Measurements from ENCODE around the gene THOC7. TPM values are rescaled to one million over a fixed set of nuclear protein-coding genes. Genes with fewer than 3 reads are reported as not detected.

Gene THOC7
- total RNA-seq, 1 experiment from 2014 or later: 67.3 TPM

DNA sequence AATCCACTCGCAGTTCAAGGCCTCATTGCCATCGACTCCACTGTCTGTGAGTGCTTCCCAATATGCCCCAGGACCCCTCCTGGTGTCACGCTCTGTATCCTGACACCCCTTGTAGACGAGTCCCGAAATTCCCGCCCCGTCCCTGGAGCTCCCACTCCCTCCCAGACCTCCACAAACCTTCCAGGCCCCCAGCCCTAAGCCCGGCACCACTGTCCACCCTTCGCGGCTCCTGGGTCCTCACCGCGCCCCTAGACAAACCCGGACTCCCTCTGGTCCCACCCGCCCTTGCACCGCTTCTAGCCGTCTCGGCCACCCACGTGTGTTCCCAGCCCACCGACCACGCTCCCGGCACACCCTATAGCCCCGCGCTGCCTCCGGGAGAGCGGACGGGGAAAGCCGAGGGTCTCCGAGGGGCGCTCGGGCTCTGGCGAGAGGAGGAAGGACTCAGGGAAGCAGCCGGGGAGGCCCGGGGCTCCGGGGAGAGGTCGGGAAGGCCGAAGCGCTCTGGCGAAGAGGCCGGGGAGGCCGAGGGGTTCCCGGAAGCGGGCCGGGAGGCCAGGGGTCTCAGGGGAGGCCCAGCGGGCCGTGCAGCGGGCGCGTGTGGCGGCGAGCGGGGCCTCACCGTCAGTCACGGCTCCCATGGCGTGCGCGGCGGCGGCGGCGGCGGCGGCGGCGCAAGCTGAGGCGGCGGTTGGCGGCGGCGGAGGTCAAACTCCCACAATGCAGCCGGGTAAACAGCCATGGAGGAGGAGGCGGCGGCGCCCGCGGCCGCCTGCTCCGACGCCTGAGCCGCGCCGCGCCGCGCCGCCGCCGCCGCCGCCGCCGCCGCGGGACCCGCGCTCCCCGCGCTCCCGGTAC lies at the start of gene THOC7, which contains the start of gene ATXN7 (continued):
- TF ChIP-seq, protein P1, sequence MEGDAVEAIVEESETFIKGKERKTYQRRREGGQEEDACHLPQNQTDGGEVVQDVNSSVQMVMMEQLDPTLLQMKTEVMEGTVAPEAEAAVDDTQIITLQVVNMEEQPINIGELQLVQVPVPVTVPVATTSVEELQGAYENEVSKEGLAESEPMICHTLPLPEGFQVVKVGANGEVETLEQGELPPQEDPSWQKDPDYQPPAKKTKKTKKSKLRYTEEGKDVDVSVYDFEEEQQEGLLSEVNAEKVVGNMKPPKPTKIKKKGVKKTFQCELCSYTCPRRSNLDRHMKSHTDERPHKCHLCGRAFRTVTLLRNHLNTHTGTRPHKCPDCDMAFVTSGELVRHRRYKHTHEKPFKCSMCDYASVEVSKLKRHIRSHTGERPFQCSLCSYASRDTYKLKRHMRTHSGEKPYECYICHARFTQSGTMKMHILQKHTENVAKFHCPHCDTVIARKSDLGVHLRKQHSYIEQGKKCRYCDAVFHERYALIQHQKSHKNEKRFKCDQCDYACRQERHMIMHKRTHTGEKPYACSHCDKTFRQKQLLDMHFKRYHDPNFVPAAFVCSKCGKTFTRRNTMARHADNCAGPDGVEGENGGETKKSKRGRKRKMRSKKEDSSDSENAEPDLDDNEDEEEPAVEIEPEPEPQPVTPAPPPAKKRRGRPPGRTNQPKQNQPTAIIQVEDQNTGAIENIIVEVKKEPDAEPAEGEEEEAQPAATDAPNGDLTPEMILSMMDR (IDR thresholded peaks at IDR 0.05 in 2 of 3, conservative IDR thresholded peaks at IDR 0.05 in 1 of 3; ENCODE audit: borderline replicate concordance in 1 of 3, insufficient read depth in 1 of 3, low read depth in 2 of 3, low read length in 2 of 3): no peak
- no peak for TF ChIP-seq SRF (IDR thresholded peaks at IDR 0.05; ENCODE audit: low read depth)
- no peak for TF ChIP-seq JUND (IDR thresholded peaks at IDR 0.05)
- no peak for TF ChIP-seq EZH2phosphoT487 (IDR thresholded peaks at IDR 0.05; ENCODE audit: borderline replicate concordance)
- TF ChIP-seq CEBPB (IDR thresholded peaks at IDR 0.05; ENCODE audit: low read depth): no peak
- no peak for TF ChIP-seq EZH2 (IDR thresholded peaks at IDR 0.05)

DNA sequence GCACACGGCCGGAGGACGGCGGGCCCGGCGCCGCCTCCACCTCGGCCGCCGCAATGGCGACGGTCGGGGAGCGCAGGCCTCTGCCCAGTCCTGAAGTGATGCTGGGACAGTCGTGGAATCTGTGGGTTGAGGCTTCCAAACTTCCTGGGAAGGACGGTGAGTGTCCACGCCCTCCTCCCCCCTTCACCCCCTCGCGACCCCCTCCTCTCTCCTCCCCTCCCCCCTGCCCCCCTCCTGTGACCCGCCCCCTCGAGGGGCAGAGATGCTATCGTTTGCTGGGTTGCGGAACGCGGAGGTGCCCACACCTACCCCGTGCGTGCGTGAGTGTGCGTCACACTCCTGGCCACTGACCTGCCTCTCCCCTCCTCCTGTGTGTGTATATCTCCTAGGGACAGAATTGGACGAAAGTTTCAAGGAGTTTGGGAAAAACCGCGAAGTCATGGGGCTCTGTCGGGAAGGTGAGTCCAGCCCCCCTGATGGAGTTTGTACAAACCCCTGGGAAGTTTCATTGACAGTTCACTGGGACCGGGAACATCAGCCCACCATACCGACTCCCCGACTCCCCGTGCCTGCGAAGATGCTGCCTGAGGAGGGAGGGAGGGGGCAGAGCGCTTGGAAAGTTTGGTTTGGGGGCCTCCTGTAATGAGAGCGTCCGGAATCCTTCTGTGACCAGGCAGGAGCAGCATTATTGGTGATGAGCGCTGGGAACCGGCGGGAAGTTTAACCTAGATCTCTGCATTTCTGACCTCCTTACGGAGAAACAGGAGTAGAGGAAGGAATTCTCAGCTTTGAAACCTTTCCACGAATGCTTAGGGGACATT lies 49.4 kb upstream of the THOC7 start:
- BruUV-seq (replicated peaks): no TSS peak
- POLR2A ChIA-PET: no interaction called here
- peak; percentile 32 for DNase-seq (ENCODE audit: low read depth, low spot score)

More for the DNA sequence above, 49.4 kb upstream of the THOC7 start:
- peak overlapping the region; percentile 91 for H3K27ac ChIP-seq (ENCODE audit: low read depth, low read length)
- H3K4me3 ChIP-seq (replicated peaks in 1 of 2; ENCODE audit: low read depth in 1 of 2, low read length in 2 of 2): peak overlapping the region; percentile 58 to 74
- no peaks in the 10 kb centered on the region for H3K9me2 ChIP-seq (ENCODE audit: insufficient read depth)
- ATAC-seq: peak; percentile 70
- intact Hi-C loops (cut with micrococcal nuclease): loop anchor here (5.0 kb wide), 1 partner anchor 51 kb away; the partner anchor contains the start of genes ATXN7 and THOC7
- peaks cover 50% of the 10 kb centered on the region for H3K79me2 ChIP-seq (ENCODE audit: insufficient read depth, low read length)
- no peaks in the 10 kb centered on the region for H3K27me3 ChIP-seq (ENCODE audit: insufficient read depth, low read length)
- no peaks in the 10 kb centered on the region for H3K9me3 ChIP-seq (ENCODE audit: control insufficient read depth in 1 of 2, insufficient read depth in 1 of 2, low read depth in 1 of 2, low read length in 2 of 2)
- H3K9ac ChIP-seq (ENCODE audit: low read length): peak overlapping the region; percentile 79
- peaks cover 5 to 6% of the 10 kb centered on the region in 2 experiments; a peak in 2 of 4 replicates for H3K36me3 ChIP-seq (ENCODE audit: control insufficient read depth in 1 of 2, insufficient read depth in 2 of 2, low read length in 2 of 2)
- no peaks in the 10 kb centered on the region for H4K20me1 ChIP-seq (ENCODE audit: insufficient read depth)
- H3K4me1 ChIP-seq (ENCODE audit: control insufficient read depth in 1 of 2, insufficient read depth in 2 of 2, low read length in 2 of 2): peaks cover 12 to 25% of the 10 kb centered on the region in 2 experiments; a peak in 3 of 4 replicates
- ChIA-PET CTCF (no interaction called here), RAD21 (ENCODE audit: low non-redundant PET in 1 of 2, low total read pairs in 2 of 2, uncharacterized antibody in 2 of 2, unreplicated experiment in 2 of 2) (no interaction called here)
- TF ChIP-seq, protein P2, sequence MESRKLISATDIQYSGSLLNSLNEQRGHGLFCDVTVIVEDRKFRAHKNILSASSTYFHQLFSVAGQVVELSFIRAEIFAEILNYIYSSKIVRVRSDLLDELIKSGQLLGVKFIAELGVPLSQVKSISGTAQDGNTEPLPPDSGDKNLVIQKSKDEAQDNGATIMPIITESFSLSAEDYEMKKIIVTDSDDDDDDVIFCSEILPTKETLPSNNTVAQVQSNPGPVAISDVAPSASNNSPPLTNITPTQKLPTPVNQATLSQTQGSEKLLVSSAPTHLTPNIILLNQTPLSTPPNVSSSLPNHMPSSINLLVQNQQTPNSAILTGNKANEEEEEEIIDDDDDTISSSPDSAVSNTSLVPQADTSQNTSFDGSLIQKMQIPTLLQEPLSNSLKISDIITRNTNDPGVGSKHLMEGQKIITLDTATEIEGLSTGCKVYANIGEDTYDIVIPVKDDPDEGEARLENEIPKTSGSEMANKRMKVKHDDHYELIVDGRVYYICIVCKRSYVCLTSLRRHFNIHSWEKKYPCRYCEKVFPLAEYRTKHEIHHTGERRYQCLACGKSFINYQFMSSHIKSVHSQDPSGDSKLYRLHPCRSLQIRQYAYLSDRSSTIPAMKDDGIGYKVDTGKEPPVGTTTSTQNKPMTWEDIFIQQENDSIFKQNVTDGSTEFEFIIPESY (IDR thresholded peaks at IDR 0.05; ENCODE audit: extremely low read depth, insufficient replicate concordance, low read length): no peak
- TF ChIP-seq POLR2A (IDR thresholded peaks at IDR 0.05; ENCODE audit: borderline replicate concordance, extremely low read depth, insufficient read depth, insufficient read length): no peak
- no peak for TF ChIP-seq ZFX (IDR thresholded peaks at IDR 0.05)
- TF ChIP-seq, protein P3, sequence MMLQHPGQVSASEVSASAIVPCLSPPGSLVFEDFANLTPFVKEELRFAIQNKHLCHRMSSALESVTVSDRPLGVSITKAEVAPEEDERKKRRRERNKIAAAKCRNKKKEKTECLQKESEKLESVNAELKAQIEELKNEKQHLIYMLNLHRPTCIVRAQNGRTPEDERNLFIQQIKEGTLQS (IDR thresholded peaks at IDR 0.05): no peak
- no peak for TF ChIP-seq SRF (IDR thresholded peaks at IDR 0.05; ENCODE audit: low read depth)
- TF ChIP-seq RAD21 (IDR thresholded peaks at IDR 0.05; ENCODE audit: low read depth): no peak
- no peak for TF ChIP-seq POLR2AphosphoS5 (IDR thresholded peaks at IDR 0.05; ENCODE audit: low read depth, low read length)
- TF ChIP-seq ELF1 (IDR thresholded peaks at IDR 0.05; ENCODE audit: borderline replicate concordance, low read depth): no peak
- TF ChIP-seq SP1 (IDR thresholded peaks at IDR 0.05; ENCODE audit: low read depth): no peak
- no peak for TF ChIP-seq FOSL1 (IDR thresholded peaks at IDR 0.05; ENCODE audit: low read depth)
- no peak for TF ChIP-seq JUND (IDR thresholded peaks at IDR 0.05)
- peak overlapping the region; percentile 89 for H3K4me2 ChIP-seq (ENCODE audit: low read length)
- H2AFZ ChIP-seq (ENCODE audit: low read depth, low read length, poor library complexity, severe bottlenecking): no peak overlapping the region

Measured in HCT116 (cell line).